COLO668 (cell line): ENCODE data around the gene SHLD1.
A peak's percentile ranks its signal among the peaks of the same experiment; 100 is the strongest.
"Not testable (repeated sequence)": the region's sequence is repeated elsewhere in the genome, so short reads cannot be mapped to it uniquely, and the experiment has no call there.

ENCODE experiments used
- DNase-seq: peaks from one replicate; lab custom pipeline; 2025; ENCODE audit not compliant: unreplicated experiment; lab: John Stamatoyannopoulos, UW

Gene SHLD1

GRCh38 chr20:5735845-5736510, 14.2 kb upstream of the SHLD1 start:
- DNase-seq, result no peak

GRCh38 chr20:5737619-5737953, 12.6 kb upstream of the SHLD1 start:
- DNase-seq, result no peak

DNA sequence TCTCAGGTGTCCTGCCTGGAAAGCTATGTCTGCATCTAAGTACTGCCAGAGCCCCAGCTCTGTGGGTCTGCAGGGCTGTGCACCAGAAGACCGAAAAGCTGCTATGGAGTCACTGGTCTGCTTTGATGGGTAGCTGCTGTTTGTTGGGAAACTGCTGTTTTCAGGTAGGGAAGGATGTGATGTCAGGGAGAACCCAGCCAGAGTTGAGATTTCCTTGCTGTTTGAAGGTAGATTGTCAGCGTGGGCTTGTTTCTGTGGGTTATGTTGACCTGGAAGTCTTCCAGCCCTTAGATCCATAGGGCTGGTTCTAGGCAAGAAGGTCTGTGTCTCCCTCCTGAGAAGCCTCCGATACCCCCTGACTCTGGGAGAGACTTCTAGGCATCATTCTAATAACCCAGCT, 12.2 kb upstream of the SHLD1 start:
- no peak for DNase-seq

DNA sequence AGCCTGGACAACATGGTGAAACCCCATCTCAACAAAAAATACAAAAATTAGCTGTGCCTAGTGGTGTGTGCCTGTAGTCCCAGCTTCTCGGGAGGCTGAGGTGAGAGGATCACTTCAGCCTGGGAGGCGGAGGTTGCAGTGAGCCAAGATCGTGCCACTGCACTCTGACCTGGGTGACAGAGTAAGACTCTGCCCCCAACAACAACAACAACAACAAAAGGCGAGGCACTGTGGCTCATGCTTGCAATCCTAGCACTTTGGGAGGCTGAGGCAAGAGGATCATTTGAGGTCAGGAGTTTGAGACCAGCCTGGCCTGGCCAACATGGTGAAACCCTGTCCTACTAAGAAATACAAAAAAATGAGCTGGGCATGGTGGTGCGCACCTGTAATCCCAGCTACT, 9.6 kb upstream of the SHLD1 start:
- DNase-seq, result not testable (repeated sequence)

- no peak for DNase-seq
Measured at GRCh38 chr20:5741089-5741488, 9.1 kb upstream of the SHLD1 start.

DNA sequence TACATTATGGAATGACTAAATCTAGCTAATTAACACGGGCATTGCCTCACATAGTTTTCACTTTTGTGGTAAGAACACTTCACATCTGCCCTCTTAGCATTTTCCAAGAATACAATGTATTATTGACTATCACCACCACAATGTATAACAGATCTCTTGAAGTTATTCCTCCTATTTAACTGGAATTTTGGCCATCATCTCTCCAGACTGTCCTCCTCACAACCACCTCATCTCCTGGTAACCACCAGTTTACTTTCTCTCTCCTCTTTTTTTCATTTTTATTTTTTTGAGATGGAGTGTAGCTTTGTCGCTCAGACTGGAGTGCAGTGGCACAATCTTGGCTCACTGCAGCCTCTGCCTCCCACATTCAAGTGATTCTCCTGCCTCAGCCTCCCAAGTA, 8.2 kb upstream of the SHLD1 start:
- no peak for DNase-seq

DNA sequence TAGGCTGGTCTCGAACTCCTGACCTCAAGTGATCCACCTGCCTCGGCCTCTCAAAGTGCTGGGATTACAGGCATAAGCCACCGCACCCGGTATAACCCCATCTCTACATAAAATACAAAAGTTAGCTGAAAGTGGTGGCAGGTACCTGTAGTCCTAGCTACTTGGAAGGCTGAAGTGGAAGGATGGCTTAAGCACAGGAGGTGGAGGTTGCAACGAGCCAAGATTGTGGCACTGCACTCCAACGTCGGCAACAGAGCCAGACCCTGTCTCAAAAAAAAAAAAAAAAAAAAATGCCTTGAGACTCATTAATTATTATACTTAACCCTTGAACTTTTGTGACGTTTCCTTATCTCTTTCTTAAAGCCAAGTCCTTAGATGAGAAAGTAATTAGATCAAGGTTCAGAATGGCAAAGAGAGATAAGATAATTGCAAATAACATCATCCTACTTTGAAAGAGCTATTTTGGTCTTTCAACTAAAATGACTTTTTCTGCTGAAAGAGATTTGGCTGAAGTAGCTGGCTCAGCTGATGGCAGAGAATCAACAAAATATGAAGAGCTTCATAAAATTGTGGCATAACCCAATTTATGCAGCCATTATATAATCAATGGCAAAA, 4.7 kb upstream of the SHLD1 start:
- no peak for DNase-seq

GRCh38 chr20:5746064-5746463, 4.1 kb upstream of the SHLD1 start:
- no peak for DNase-seq

DNA sequence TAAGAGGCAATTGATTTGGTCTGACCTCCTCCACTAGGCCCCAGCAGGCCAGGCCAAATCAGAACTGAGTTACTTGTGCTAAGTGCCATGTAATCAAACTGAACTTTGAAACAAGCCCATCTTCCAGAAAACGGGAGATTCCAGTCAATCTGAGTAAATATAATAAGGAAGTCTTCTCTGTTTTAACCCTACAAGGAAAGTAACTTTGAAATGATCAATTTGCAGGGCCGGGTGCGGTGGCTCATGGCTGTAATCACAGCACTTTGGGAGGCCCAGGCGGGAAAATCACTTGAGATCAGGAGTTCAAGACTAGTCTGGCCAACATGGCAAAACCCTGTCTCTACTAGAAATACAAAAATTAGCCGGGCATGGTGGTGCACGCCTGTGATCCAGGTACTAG, 2.0 kb upstream of the SHLD1 start:
- no peak for DNase-seq

GRCh38 chr20:5749512-5749951, 669 bp upstream of the SHLD1 start:
- DNase-seq, result not testable (repeated sequence)

GRCh38 chr20:5751856-5752255, 1.7 kb downstream of the SHLD1 start:
- DNase-seq, result no peak

- DNase-seq, result no peak
Measured at GRCh38 chr20:5753814-5754213, 3.6 kb downstream of the SHLD1 start.

DNA sequence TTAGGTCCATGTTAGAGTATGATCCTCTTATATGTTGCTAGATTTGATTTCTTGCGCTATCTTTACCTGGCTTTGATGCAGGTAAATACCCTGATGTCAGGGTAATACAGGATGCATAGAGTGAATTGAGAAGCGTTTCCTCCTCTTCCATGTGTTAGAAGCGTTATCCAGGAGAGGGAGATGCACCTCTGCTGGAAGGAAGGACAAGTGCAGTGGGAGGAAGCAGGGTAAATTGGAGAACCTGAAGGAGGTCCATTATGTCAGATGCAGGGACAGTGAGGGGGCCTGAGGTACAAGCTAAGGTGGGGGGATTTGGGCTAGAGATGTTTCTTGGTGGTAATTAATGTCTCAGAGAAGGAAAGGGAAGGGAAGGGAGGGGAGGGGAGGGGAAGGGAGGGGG, 7.7 kb downstream of the SHLD1 start:
- no peak for DNase-seq

DNA sequence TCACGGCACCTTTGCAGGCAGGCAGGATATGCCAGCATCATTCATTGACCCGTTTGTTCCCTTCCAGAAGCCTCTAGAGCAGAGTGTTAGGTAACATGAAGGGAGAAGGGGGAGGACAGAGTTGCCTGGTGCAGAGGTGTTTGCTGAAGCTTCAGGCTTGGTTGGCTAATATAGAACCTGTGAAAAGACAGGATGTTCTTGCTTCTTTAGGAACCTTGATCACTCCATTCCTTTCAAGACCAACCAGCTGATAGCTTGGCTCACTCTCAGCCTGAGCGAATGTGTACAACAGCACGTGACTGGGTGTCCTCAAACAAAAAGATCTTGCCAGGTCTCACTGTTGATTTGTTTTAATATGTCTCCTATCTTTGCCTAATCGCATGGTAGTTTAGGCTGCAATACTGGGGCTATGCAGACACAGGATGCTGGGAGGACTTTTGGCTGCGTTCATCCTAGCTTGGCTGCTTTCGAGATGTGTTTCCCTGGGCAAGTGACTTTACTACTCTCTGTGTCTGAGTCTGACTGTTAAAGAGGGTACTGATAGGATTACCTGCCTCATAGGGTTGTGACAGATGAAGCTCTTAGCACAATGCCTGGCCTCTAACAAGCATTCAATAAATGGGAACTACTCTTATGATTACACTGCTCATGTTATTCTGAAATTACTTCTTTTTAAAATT, 16.0 kb downstream of the SHLD1 start:
- DNase-seq, result no peak

DNA sequence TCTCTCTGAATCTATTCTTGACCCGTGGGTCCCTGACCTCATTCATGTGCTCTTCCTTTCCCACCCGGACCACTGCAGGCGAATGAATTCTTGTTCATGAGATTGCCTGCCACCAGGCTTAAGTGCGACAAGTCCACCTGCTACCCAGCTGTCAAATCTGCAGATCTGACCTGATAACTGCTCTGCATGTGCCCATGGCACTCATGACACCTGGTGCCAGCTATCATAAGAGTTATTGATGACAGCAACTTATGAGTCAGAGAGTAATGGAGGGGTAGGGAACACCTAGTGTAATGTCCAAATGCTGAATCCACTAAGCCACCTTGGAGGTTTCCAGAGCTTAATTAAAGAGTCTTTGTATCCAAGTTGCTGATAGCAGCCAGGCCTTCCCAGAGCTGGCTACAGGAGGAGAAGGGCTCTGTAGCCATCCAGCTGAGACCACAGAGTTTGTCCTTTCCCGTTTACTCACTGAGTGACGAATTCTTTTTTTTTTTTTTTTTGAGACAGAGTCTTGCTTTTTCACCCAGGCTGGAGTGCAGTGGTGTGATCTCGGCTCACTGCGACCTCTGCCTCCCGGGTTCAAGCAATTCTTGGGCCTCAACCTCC, 17.4 kb downstream of the SHLD1 start:
- DNase-seq, result peak; percentile 38

DNA sequence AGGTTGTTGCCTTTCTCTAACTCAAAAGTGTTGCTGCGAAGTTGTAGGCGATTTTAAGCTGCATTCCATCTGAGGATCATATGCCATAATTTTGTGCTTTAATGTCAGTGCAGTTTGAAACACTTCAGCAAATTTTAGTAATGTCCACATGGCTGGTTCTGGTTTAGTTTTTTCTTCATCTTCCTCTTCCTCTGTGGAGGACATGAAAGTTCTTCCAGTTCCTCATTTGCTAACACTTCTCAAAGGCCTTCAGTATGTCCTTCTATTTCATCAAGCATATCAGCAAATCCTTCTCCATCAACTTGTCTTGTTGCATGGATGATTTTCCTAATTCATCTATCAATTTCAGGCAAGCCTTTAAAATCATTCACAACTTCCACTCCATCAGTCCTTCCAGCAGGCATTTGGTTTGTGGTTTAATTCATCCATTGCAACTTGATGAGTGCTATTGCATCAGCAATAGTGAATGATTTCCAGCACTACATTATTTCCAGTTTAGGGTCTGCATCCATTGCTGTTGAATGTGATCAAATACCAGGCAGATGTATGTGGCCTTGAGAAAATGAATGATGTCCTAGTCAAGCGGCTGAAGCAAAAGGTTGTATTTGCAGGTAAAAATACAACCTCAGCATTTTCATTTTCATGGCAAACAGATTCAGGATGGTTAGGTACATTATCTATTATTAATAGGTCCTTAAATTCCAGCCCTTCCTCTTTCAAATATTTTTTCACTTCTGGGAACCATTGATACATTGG, 20.2 kb downstream of the SHLD1 start:
- no peak for DNase-seq

GRCh38 chr20:5770987-5771318, 20.8 kb downstream of the SHLD1 start:
- DNase-seq, result no peak

DNA sequence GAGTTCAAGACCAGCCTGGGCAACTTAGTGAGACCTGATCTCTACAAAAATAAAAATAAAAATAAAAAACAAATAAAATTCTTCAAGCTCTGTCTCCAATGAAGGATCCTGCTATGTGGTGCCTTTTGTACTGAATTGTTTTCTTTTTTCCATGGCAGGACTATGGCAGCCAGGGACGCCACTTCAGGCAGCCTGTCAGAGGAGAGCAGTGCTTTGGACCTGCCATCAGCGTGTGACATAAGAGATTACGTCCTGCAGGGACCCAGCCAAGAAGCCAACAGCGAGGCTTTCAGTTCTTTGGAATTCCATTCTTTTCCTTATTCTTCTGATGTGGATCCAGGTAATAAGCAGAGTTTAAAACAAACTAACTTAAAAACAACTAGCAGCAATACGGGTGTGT, 22.5 kb downstream of the SHLD1 start:
- DNase-seq, result no peak

GRCh38 chr20:5773589-5773988, 23.4 kb downstream of the SHLD1 start:
- no peak for DNase-seq

DNA sequence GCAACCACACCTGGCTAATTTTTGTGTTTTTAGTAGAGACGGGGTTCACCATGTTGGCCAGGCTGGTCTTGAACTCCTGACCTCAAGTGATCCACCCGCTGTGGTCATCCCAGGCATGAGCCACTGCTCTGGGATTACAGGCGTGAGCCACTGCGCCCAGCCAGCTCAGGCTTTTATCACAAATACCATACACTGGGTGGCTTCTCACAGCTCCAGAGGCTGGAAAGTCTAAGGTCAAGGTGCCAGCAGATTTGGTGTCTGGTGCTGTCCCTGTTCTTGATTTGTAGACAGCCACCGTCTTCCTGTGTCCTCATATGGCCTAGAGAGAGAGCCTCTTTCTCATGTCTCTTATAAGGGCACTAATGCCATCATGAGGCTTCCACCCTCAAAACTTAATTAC, 25.9 kb downstream of the SHLD1 start:
- DNase-seq, result no peak

DNA sequence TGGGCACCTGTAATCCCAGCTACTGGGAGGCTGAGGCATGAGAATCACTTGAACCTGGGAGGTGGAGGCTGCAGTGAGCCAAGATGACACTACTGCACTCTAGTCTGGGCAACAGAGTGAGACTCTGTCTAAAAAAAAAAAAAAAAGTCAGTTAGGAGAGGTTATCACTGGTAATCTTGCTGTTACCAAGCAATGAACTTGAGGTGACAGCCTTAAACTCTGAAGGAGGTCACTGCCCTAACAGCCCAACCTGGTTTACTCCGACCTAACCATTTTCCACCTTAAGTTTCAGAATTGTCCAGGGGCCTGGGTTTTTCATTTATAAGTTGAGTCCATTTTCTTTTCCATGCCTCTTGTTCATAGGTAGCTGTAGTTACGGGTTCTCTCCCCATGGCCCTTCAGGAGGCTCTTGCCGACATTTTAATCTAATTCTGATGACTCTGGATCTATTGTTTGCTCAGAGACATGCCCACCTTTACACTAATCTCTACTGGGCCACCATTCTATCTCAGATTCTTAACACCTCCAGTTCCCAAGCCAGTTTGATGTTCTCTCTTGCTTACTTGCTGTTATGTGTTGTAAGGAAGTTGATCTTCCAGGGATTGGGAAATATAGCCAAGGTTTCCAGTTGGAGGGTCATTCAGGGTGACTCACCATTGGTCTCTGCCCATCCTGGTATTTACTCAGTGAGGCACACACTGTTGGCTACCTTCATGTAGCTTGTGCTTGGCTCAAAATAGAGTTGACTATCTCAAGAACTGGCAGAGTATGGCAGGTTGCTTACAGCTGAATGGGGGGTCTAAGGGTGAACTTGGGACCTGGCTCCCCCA, 29.1 kb downstream of the SHLD1 start:
- DNase-seq, result no peak
